ENCODE measurements around the gene SLAMF1. TPM values are rescaled to one million over a fixed set of nuclear protein-coding genes. Genes with fewer than 3 reads are reported as not detected.

Gene SLAMF1
- total and polyA plus RNA-seq, 9 donors, result 0.04 to 0.07 (median 0.05) TPM; not detected in 6

GRCh38 chr1:160624464-160624863 is 22.4 kb downstream of the SLAMF1 start:
- Histone ChIP-seq H3K9me3 (replicated peaks; ENCODE audit: control insufficient read depth, low read depth, low read length) (no peaks in the 10 kb centered on the region), H3K4me1 (ENCODE audit: control insufficient read depth, insufficient read depth, low read length) (peaks cover 3% of the 10 kb centered on the region), H3K27ac (ENCODE audit: low read length) (no peak overlapping the region), H3K36me3 (ENCODE audit: control insufficient read depth, insufficient read depth, low read length) (no peaks in the 10 kb centered on the region), H3K4me3 (ENCODE audit: low read length) (no peak overlapping the region), H3K27me3 (ENCODE audit: control insufficient read depth, insufficient read depth, low read length) (no peaks in the 10 kb centered on the region)
- WGBS (ENCODE audit: insufficient coverage), result no CpG with 5 or more reads among the region's 3 CpGs
- no peak for DNase-seq

GRCh38 chr1:160623862-160624261 is 23.0 kb downstream of the SLAMF1 start:
- H3K36me3 ChIP-seq (ENCODE audit: control insufficient read depth, insufficient read depth, low read length), result no peaks in the 10 kb centered on the region
- no peaks in the 10 kb centered on the region for H3K27me3 ChIP-seq (ENCODE audit: control insufficient read depth, insufficient read depth, low read length)
- H3K9me3 ChIP-seq (replicated peaks; ENCODE audit: control insufficient read depth, low read depth, low read length), result no peaks in the 10 kb centered on the region
- H3K4me3 ChIP-seq (ENCODE audit: low read length), result no peak overlapping the region
- DNase-seq, result no peak
- WGBS (ENCODE audit: insufficient coverage), result no CpG with 5 or more reads among the region's 1 CpG
- no peaks in the 10 kb centered on the region for H3K4me1 ChIP-seq (ENCODE audit: control insufficient read depth, insufficient read depth, low read length)
- H3K27ac ChIP-seq (ENCODE audit: low read length), result no peak overlapping the region

- Histone ChIP-seq H3K36me3 (ENCODE audit: control insufficient read depth, insufficient read depth, low read length) (no peaks in the 10 kb centered on the region), H3K27me3 (ENCODE audit: control insufficient read depth, insufficient read depth, low read length) (no peaks in the 10 kb centered on the region), H3K27ac (ENCODE audit: low read length) (no peak overlapping the region), H3K4me1 (ENCODE audit: control insufficient read depth, insufficient read depth, low read length) (no peaks in the 10 kb centered on the region), H3K9me3 (replicated peaks; ENCODE audit: control insufficient read depth, low read depth, low read length) (no peaks in the 10 kb centered on the region), H3K4me3 (ENCODE audit: low read length) (no peak overlapping the region)
- no peak for DNase-seq
- WGBS (ENCODE audit: insufficient coverage), result 100% methylated on average over 1 of the region's 3 CpGs
Observed at GRCh38 chr1:160623227-160623633, 23.6 kb downstream of the SLAMF1 start.

- Histone ChIP-seq H3K9me3 (replicated peaks; ENCODE audit: control insufficient read depth, low read depth, low read length) (no peaks in the 10 kb centered on the region), H3K4me3 (ENCODE audit: low read length) (no peak overlapping the region), H3K36me3 (ENCODE audit: control insufficient read depth, insufficient read depth, low read length) (no peaks in the 10 kb centered on the region), H3K27ac (ENCODE audit: low read length) (no peak overlapping the region), H3K4me1 (ENCODE audit: control insufficient read depth, insufficient read depth, low read length) (no peaks in the 10 kb centered on the region), H3K27me3 (ENCODE audit: control insufficient read depth, insufficient read depth, low read length) (no peaks in the 10 kb centered on the region)
- 81% methylated on average over 2 of the region's 5 CpGs for WGBS (ENCODE audit: insufficient coverage)
- DNase-seq, result no peak
Observed at GRCh38 chr1:160622501-160623226, 24.2 kb downstream of the SLAMF1 start.

- Histone ChIP-seq H3K9me3 (replicated peaks; ENCODE audit: control insufficient read depth, low read depth, low read length) (no peaks in the 10 kb centered on the region), H3K27ac (ENCODE audit: low read length) (no peak overlapping the region), H3K36me3 (ENCODE audit: control insufficient read depth, insufficient read depth, low read length) (no peaks in the 10 kb centered on the region), H3K27me3 (ENCODE audit: control insufficient read depth, insufficient read depth, low read length) (no peaks in the 10 kb centered on the region), H3K4me3 (ENCODE audit: low read length) (no peak overlapping the region), H3K4me1 (ENCODE audit: control insufficient read depth, insufficient read depth, low read length) (no peaks in the 10 kb centered on the region)
- 69% methylated on average over 6 of the region's 8 CpGs for WGBS (ENCODE audit: insufficient coverage)
- DNase-seq, result no peak
Observed at GRCh38 chr1:160621633-160622413, 25.0 kb downstream of the SLAMF1 start.

- no peak for DNase-seq
- Histone ChIP-seq H3K27ac (ENCODE audit: low read length) (no peak overlapping the region), H3K4me1 (ENCODE audit: control insufficient read depth, insufficient read depth, low read length) (no peaks in the 10 kb centered on the region), H3K4me3 (ENCODE audit: low read length) (no peak overlapping the region), H3K36me3 (ENCODE audit: control insufficient read depth, insufficient read depth, low read length) (no peaks in the 10 kb centered on the region), H3K27me3 (ENCODE audit: control insufficient read depth, insufficient read depth, low read length) (no peaks in the 10 kb centered on the region), H3K9me3 (replicated peaks; ENCODE audit: control insufficient read depth, low read depth, low read length) (no peaks in the 10 kb centered on the region)
- WGBS (ENCODE audit: insufficient coverage), result no CpG with 5 or more reads among the region's 5 CpGs
Observed at GRCh38 chr1:160620942-160621632, 25.8 kb downstream of the SLAMF1 start.

GRCh38 chr1:160619742-160620277 is 27.0 kb downstream of the SLAMF1 start:
- no peak overlapping the region for H3K4me3 ChIP-seq (ENCODE audit: low read length)
- H3K36me3 ChIP-seq (ENCODE audit: control insufficient read depth, insufficient read depth, low read length), result no peaks in the 10 kb centered on the region
- DNase-seq, result no peak
- H3K27ac ChIP-seq (ENCODE audit: low read length), result no peak overlapping the region
- H3K27me3 ChIP-seq (ENCODE audit: control insufficient read depth, insufficient read depth, low read length), result no peaks in the 10 kb centered on the region
- H3K4me1 ChIP-seq (ENCODE audit: control insufficient read depth, insufficient read depth, low read length), result no peaks in the 10 kb centered on the region
- H3K9me3 ChIP-seq (replicated peaks; ENCODE audit: control insufficient read depth, low read depth, low read length), result no peaks in the 10 kb centered on the region
- no CpG with 5 or more reads among the region's 4 CpGs for WGBS (ENCODE audit: insufficient coverage)

DNA sequence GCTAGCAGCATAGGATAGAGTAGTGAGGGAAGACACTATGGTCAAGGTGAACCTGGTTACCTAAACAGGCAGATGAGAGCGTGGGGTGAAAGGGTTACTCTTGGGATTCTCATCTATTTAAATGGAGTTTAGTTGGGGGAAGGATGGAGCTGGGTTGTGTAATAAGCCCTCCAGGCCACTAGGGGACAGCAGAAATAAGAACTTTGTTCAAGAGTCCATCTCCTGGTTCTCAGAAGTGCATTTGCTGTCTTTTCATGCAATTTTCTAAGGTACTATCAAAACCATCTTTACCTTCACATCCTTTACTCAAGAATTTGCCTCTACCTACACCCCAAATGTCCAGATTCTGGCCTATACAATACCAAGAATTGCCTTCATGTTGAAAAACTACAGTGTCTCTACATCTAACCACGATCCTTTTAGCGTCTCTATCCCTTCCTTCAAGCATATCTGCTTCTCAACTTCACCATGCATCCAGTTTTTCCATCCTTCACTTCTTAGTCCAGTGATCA is 28.0 kb downstream of the SLAMF1 start:
- Histone ChIP-seq H3K36me3 (ENCODE audit: control insufficient read depth, insufficient read depth, low read length) (no peaks in the 10 kb centered on the region), H3K9me3 (replicated peaks; ENCODE audit: control insufficient read depth, low read depth, low read length) (no peaks in the 10 kb centered on the region), H3K27me3 (ENCODE audit: control insufficient read depth, insufficient read depth, low read length) (no peaks in the 10 kb centered on the region), H3K4me1 (ENCODE audit: control insufficient read depth, insufficient read depth, low read length) (no peaks in the 10 kb centered on the region), H3K4me3 (ENCODE audit: low read length) (no peak overlapping the region), H3K27ac (ENCODE audit: low read length) (no peak overlapping the region)
- no peak for DNase-seq
- 80% methylated on average over 3 of the region's 3 CpGs for WGBS (ENCODE audit: insufficient coverage)

DNA sequence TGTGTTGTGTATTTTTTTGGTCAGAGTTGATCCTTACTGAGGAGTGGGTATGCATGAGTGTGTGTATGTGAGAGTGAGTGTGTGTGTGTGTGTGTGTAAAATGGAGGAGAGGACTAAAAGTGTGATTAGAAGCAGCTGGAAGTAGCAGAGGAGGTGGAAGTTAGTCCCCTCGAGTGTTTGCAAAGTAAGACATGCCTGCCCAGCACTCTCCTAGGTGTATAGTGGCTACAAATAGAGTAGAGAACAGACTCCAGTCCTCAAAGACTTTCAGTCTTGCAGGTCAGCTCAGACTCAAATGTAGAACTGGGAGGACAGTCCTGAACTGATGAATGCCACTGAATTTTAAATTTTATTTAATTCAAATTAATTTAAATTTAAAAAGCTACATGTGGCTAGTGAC is 28.5 kb downstream of the SLAMF1 start:
- no peak overlapping the region for H3K4me3 ChIP-seq (ENCODE audit: low read length)
- H3K4me1 ChIP-seq (ENCODE audit: control insufficient read depth, insufficient read depth, low read length), result no peaks in the 10 kb centered on the region
- H3K9me3 ChIP-seq (replicated peaks; ENCODE audit: control insufficient read depth, low read depth, low read length), result no peaks in the 10 kb centered on the region
- H3K36me3 ChIP-seq (ENCODE audit: control insufficient read depth, insufficient read depth, low read length), result no peaks in the 10 kb centered on the region
- no CpG with 5 or more reads among the region's 1 CpG for WGBS (ENCODE audit: insufficient coverage)
- H3K27ac ChIP-seq (ENCODE audit: low read length), result no peak overlapping the region
- no peaks in the 10 kb centered on the region for H3K27me3 ChIP-seq (ENCODE audit: control insufficient read depth, insufficient read depth, low read length)
- DNase-seq, result no peak

DNA sequence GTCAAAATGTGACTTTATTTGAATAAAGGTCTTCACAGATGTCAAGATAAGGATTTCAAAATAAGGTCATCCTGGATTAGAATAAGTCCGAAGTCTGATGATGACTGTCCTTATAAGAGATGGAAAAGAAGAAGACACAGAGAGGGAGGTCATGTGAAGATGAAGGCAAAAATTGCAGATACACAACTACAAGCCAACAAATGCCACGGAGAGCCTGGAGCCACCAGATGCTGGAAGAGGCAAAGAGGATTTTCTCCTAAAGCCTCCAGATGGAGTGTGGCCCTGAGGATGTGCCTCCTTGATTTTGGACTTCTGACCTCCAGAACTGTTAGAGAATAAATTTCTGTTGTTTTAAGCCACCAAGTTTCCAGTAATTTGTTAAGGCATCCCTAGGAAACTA is 31.2 kb downstream of the SLAMF1 start:
- WGBS (ENCODE audit: insufficient coverage), result no CpG with 5 or more reads among the region's 2 CpGs
- Histone ChIP-seq H3K27me3 (ENCODE audit: control insufficient read depth, insufficient read depth, low read length) (peaks cover 2% of the 10 kb centered on the region), H3K27ac (ENCODE audit: low read length) (no peak overlapping the region), H3K9me3 (replicated peaks; ENCODE audit: control insufficient read depth, low read depth, low read length) (no peaks in the 10 kb centered on the region), H3K4me3 (ENCODE audit: low read length) (no peak overlapping the region), H3K36me3 (ENCODE audit: control insufficient read depth, insufficient read depth, low read length) (no peaks in the 10 kb centered on the region), H3K4me1 (ENCODE audit: control insufficient read depth, insufficient read depth, low read length) (no peaks in the 10 kb centered on the region)
- DNase-seq, result no peak
